ENCODE measurements around the gene TLR9.

DNA sequence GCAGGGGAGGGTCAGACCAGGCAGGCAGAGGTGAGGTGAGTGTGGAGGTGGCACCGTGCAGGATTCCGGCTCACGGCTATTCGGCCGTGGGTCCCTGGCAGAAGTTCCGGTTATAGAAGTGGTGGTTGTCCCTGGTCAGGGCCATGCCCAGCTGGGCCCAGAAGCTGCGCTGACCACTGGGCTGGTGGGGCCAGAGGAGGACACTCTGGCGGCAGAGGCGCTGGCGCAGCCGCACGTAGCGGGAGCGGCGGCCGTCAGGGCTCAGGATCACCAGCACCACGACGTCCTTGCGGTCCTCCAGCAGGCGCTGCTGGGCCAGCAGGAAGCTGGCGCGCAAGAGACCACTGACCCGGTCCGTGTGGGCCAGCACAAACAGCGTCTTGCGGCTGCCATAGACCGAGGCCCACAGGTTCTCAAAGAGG, 4.3 kb downstream of the TLR9 start:
- TF ChIP-seq CREB1 (IDR thresholded peaks at IDR 0.05; ENCODE audit: low read depth) (no peak), TCF12 (IDR thresholded peaks at IDR 0.05; ENCODE audit: low read depth) (no peak), YY1 (IDR thresholded peaks at IDR 0.05; ENCODE audit: low read depth) (no peak), TEAD4 (IDR thresholded peaks at IDR 0.05) (no peak), FOXM1 (IDR thresholded peaks at IDR 0.05; ENCODE audit: borderline replicate concordance, low read depth) (no peak), EGR1 (IDR thresholded peaks at IDR 0.05) (no peak), EP300 (IDR thresholded peaks at IDR 0.05; ENCODE audit: borderline replicate concordance) (no peak), MAX (IDR thresholded peaks at IDR 0.05) (no peak), CEBPB (IDR thresholded peaks at IDR 0.05) (no peak), TAF1 (IDR thresholded peaks at IDR 0.05; ENCODE audit: low read depth) (no peak)
- TF ChIP-seq, protein P1, sequence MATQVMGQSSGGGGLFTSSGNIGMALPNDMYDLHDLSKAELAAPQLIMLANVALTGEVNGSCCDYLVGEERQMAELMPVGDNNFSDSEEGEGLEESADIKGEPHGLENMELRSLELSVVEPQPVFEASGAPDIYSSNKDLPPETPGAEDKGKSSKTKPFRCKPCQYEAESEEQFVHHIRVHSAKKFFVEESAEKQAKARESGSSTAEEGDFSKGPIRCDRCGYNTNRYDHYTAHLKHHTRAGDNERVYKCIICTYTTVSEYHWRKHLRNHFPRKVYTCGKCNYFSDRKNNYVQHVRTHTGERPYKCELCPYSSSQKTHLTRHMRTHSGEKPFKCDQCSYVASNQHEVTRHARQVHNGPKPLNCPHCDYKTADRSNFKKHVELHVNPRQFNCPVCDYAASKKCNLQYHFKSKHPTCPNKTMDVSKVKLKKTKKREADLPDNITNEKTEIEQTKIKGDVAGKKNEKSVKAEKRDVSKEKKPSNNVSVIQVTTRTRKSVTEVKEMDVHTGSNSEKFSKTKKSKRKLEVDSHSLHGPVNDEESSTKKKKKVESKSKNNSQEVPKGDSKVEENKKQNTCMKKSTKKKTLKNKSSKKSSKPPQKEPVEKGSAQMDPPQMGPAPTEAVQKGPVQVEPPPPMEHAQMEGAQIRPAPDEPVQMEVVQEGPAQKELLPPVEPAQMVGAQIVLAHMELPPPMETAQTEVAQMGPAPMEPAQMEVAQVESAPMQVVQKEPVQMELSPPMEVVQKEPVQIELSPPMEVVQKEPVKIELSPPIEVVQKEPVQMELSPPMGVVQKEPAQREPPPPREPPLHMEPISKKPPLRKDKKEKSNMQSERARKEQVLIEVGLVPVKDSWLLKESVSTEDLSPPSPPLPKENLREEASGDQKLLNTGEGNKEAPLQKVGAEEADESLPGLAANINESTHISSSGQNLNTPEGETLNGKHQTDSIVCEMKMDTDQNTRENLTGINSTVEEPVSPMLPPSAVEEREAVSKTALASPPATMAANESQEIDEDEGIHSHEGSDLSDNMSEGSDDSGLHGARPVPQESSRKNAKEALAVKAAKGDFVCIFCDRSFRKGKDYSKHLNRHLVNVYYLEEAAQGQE (IDR thresholded peaks at IDR 0.05; ENCODE audit: low read depth): no peak
- TF ChIP-seq, protein P2, sequence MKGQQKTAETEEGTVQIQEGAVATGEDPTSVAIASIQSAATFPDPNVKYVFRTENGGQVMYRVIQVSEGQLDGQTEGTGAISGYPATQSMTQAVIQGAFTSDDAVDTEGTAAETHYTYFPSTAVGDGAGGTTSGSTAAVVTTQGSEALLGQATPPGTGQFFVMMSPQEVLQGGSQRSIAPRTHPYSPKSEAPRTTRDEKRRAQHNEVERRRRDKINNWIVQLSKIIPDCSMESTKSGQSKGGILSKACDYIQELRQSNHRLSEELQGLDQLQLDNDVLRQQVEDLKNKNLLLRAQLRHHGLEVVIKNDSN (IDR thresholded peaks at IDR 0.05): no peak

All from Ishikawa (cell line).